Measurements from ENCODE around the gene YAF2. TPM values are rescaled to one million over a fixed set of nuclear protein-coding genes. Genes with fewer than 3 reads are reported as not detected.

The YAF2 gene
- total and polyA plus RNA-seq, 2 experiments from 2014 or later, result 1.0 TPM

GRCh38 chr12:42213954-42214426 lies 24.1 kb downstream of the YAF2 start (continued):
- no peak for TF ChIP-seq ZNF462 (CRISPR knock-in tag; IDR thresholded peaks at IDR 0.05)
- TF ChIP-seq CTCF (conservative IDR thresholded peaks at IDR 0.05; ENCODE audit: low read depth in 2 of 2), result no peak
- no peak for TF ChIP-seq CREB1 (CRISPR knock-in tag; IDR thresholded peaks at IDR 0.05; ENCODE audit: low read depth)

DNA sequence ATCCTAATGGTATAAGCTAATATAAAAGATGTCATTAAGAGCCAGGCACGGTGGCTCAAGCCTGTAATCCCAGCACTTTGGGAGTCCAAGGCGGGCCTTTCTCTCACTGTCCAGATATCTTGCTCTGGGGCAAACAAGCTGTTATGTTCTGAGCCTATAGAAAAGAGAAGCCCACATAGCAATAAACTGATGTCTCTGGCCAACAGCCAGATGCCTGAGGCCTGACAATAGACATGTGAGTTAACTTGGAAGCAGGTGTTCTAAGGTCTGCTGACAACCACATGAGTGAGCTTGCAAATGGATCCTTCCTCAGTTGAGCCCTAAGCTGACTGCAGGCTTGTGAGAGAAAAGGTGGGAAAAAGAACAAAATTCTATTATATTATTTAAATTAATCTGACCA lies 25.0 kb downstream of the YAF2 start:
- no peaks in the 10 kb centered on the region for H4K20me1 ChIP-seq (replicated peaks; ENCODE audit: insufficient read depth)
- H3F3A ChIP-seq (replicated peaks; ENCODE audit: low read depth), result no peaks in the 10 kb centered on the region
- H3K9me2 ChIP-seq (ENCODE audit: insufficient read depth), result no peaks in the 10 kb centered on the region
- H3K79me2 ChIP-seq (replicated peaks; ENCODE audit: insufficient read depth), result no peaks in the 10 kb centered on the region
- no peak overlapping the region for H3K27ac ChIP-seq (ENCODE audit: low read depth)
- no peaks in the 10 kb centered on the region for H3K4me1 Mint-ChIP-seq
- TF ChIP-seq CREB1 (CRISPR knock-in tag; IDR thresholded peaks at IDR 0.05; ENCODE audit: low read depth) (no peak), EZH2phosphoT487 (IDR thresholded peaks at IDR 0.05; ENCODE audit: unreplicated experiment) (no peak), NANOG (IDR thresholded peaks at IDR 0.05; ENCODE audit: borderline replicate concordance) (no peak), REST (IDR thresholded peaks at IDR 0.05; ENCODE audit: unreplicated experiment) (no peak), EZH2 (IDR thresholded peaks at IDR 0.05; ENCODE audit: low read depth, unreplicated experiment) (no peak)
- TF ChIP-seq, protein P1, sequence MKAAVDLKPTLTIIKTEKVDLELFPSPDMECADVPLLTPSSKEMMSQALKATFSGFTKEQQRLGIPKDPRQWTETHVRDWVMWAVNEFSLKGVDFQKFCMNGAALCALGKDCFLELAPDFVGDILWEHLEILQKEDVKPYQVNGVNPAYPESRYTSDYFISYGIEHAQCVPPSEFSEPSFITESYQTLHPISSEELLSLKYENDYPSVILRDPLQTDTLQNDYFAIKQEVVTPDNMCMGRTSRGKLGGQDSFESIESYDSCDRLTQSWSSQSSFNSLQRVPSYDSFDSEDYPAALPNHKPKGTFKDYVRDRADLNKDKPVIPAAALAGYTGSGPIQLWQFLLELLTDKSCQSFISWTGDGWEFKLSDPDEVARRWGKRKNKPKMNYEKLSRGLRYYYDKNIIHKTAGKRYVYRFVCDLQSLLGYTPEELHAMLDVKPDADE (IDR thresholded peaks at IDR 0.05), result no peak
- no peak overlapping the region for H3K4me3 Mint-ChIP-seq
- no peaks in the 10 kb centered on the region for H3K27me3 ChIP-seq (ENCODE audit: insufficient read depth)
- H2AFZ ChIP-seq, result no peak overlapping the region
- no peak overlapping the region for H3K4me2 ChIP-seq
- peaks cover 1% of the 10 kb centered on the region for H3K27me3 Mint-ChIP-seq (ENCODE audit: insufficient read depth, low read depth, poor library complexity)
- H3K27ac Mint-ChIP-seq, result no peak overlapping the region
- DNase-seq (ENCODE audit: low spot score) (no peak), ATAC-seq (no peak)
- no peaks in the 10 kb centered on the region for H3K9me3 Mint-ChIP-seq
- no peaks in the 10 kb centered on the region for H3K36me3 Mint-ChIP-seq (ENCODE audit: low read depth)
- no peak overlapping the region for H3K4me3 ChIP-seq
- H3K4me1 ChIP-seq (ENCODE audit: insufficient read depth), result no peaks in the 10 kb centered on the region
- H3K36me3 ChIP-seq (ENCODE audit: insufficient read depth), result no peaks in the 10 kb centered on the region
